HEK293 (cell line): ENCODE measurements around the gene CYB5D1.

ENCODE experiments used
- CTCF ChIA-PET: fragments of 350-600 bp; formaldehyde crosslinking; extraction: SDS; loops from one replicate; lab custom pipeline; 2021; ENCODE audit warnings: antibody characterized with exemption; lab: Yijun Ruan, JAX
- POLR2A ChIA-PET: fragments of 300-600 bp; formaldehyde crosslinking; extraction: SDS; loops from one replicate; lab custom pipeline; 2020; ENCODE audit warnings: antibody characterized with exemption, inconsistent platforms; lab: Yijun Ruan, JAX
- H3K27ac ChIP-seq: fragments of 200-500 bp; sonication (Bioruptor generic); 2 replicates; pipeline ENCODE4 v1.5.1; 2014; ENCODE audit warnings: low read depth, low read length, control low read depth, inconsistent platforms; ENCODE audit errors: extremely low read depth
- H3K36me3 ChIP-seq, 2 experiments: fragments of 200-500 bp in 1 of 2; sonication (Bioruptor generic) in 1 of 2; 1 replicate in 1 of 2; 2 replicates in 1 of 2; pipeline ENCODE4 v1.5.1; 2014 to 2017; ENCODE audit warnings: inconsistent platforms in 2 of 2, low read length in 2 of 2; ENCODE audit not compliant: control insufficient read depth in 2 of 2, insufficient read depth in 1 of 2
- H3K4me1 ChIP-seq: fragments of 200-500 bp; sonication (Bioruptor generic); 2 replicates; pipeline ENCODE4 v1.5.1; 2014; ENCODE audit warnings: mild to moderate bottlenecking, low read length, inconsistent platforms; ENCODE audit not compliant: control insufficient read depth, insufficient read depth
- H3K4me3 ChIP-seq: 2 replicates; pipeline ENCODE4 v1.5.1; 2011; ENCODE audit warnings: low read depth, mild to moderate bottlenecking, control low read depth, low read length, moderate library complexity
- H3K9me3 ChIP-seq: fragments of 200-500 bp; sonication (Bioruptor generic); 2 replicates; pipeline ENCODE4 v1.5.1; 2014; ENCODE audit warnings: low read depth, low read length, inconsistent platforms; ENCODE audit not compliant: control insufficient read depth, insufficient read depth
- GLI4 ChIP-seq: fragments of 450-650 bp; formaldehyde crosslinking; IDR thresholded peaks from 2 replicates; pipeline ENCODE4 v1.5.1; 2016; ENCODE audit warnings: missing biosample characterization, missing genetic modification characterization
- KLF7 ChIP-seq: fragments of 450-650 bp; formaldehyde crosslinking; IDR thresholded peaks from 2 replicates; pipeline ENCODE4 v1.5.1; 2016; ENCODE audit warnings: missing biosample characterization, missing genetic modification characterization, borderline replicate concordance
- MEIS1 ChIP-seq: sonication (generic); formaldehyde crosslinking; IDR thresholded peaks from 2 replicates; pipeline ENCODE4 v1.8.1; 2022; ENCODE audit warnings: missing genetic modification reagents, mild to moderate bottlenecking, borderline replicate concordance
- OSR2 ChIP-seq: fragments of 450-650 bp; formaldehyde crosslinking; IDR thresholded peaks from 2 replicates; pipeline ENCODE4 v1.5.1; 2016; ENCODE audit warnings: missing biosample characterization, missing genetic modification characterization
- REPIN1 ChIP-seq: fragments of 450-650 bp; formaldehyde crosslinking; IDR thresholded peaks from 2 replicates; pipeline ENCODE4 v1.5.1; 2017; ENCODE audit warnings: missing biosample characterization, missing genetic modification characterization, low read depth
- WT1 ChIP-seq: fragments of 450-650 bp; formaldehyde crosslinking; IDR thresholded peaks from 2 replicates; pipeline ENCODE4 v1.5.1; 2016; ENCODE audit warnings: missing biosample characterization, missing genetic modification characterization
- YY2 ChIP-seq: fragments of 450-650 bp; formaldehyde crosslinking; IDR thresholded peaks from 2 replicates; pipeline ENCODE4 v1.5.1; 2016; ENCODE audit warnings: missing biosample characterization, missing genetic modification characterization
- ZBTB17 ChIP-seq: fragments of 450-650 bp; formaldehyde crosslinking; IDR thresholded peaks from 2 replicates; pipeline ENCODE4 v1.5.1; 2016; ENCODE audit warnings: missing biosample characterization, missing genetic modification characterization
- ZNF10 ChIP-seq: fragments of 450-650 bp; formaldehyde crosslinking; IDR thresholded peaks from 2 replicates; pipeline ENCODE4 v1.5.1; 2017; ENCODE audit warnings: missing biosample characterization, missing genetic modification characterization
- ZNF146 ChIP-seq: fragments of 450-650 bp; formaldehyde crosslinking; IDR thresholded peaks from 2 replicates; pipeline ENCODE4 v1.5.1; 2016; ENCODE audit warnings: missing biosample characterization, missing genetic modification characterization
- ZNF174 ChIP-seq: fragments of 450-650 bp; formaldehyde crosslinking; IDR thresholded peaks from 2 replicates; pipeline ENCODE4 v1.5.0; 2017; ENCODE audit warnings: missing biosample characterization, mild to moderate bottlenecking, missing genetic modification characterization
- ZNF274 ChIP-seq, 2 experiments: fragments of 200-500 bp in 1 of 2; fragments of 450-650 bp in 1 of 2; sonication (Bioruptor generic) in 1 of 2; formaldehyde crosslinking in 1 of 2; IDR thresholded peaks; 2 replicates each; pipeline versions ENCODE4 v1.5.1 to v1.6.1; 2014 to 2016; ENCODE audit warnings: borderline replicate concordance in 1 of 2, inconsistent platforms in 1 of 2, low read length in 1 of 2, missing biosample characterization in 1 of 2, missing genetic modification characterization in 1 of 2
- ZNF350 ChIP-seq: fragments of 450-650 bp; formaldehyde crosslinking; IDR thresholded peaks from 2 replicates; pipeline ENCODE4 v1.5.0; 2017; ENCODE audit warnings: missing biosample characterization, mild to moderate bottlenecking, missing genetic modification characterization
- ZNF366 ChIP-seq: fragments of 450-650 bp; formaldehyde crosslinking; conservative IDR thresholded peaks from 2 replicates; pipeline ENCODE4 v1.5.1; 2016; ENCODE audit warnings: missing biosample characterization, missing genetic modification characterization
- ZNF394 ChIP-seq: fragments of 450-650 bp; formaldehyde crosslinking; IDR thresholded peaks from 2 replicates; pipeline ENCODE4 v1.5.1; 2016; ENCODE audit warnings: missing biosample characterization, missing genetic modification characterization, mild to moderate bottlenecking, moderate library complexity, borderline replicate concordance
- ZNF548 ChIP-seq: fragments of 450-650 bp; formaldehyde crosslinking; IDR thresholded peaks from 2 replicates; pipeline ENCODE4 v1.5.1; 2016; ENCODE audit warnings: missing biosample characterization, missing genetic modification characterization
- ZNF660 ChIP-seq: fragments of 450-650 bp; IDR thresholded peaks from 2 replicates; pipeline ENCODE4 v1.5.1; 2018; ENCODE audit warnings: missing biosample characterization, mild to moderate bottlenecking, missing genetic modification characterization
- ZNF670 ChIP-seq: fragments of 450-650 bp; formaldehyde crosslinking; IDR thresholded peaks from 2 replicates; pipeline ENCODE4 v1.5.1; 2016; ENCODE audit warnings: missing biosample characterization, missing genetic modification characterization, low read depth
- ZNF76 ChIP-seq: fragments of 450-650 bp; formaldehyde crosslinking; IDR thresholded peaks from 2 replicates; pipeline ENCODE4; 2016; ENCODE audit warnings: low read depth, missing biosample characterization, missing genetic modification characterization, borderline replicate concordance
- ZNF843 ChIP-seq: fragments of 450-650 bp; formaldehyde crosslinking; IDR thresholded peaks from 2 replicates; pipeline ENCODE4 v1.5.1; 2016; ENCODE audit warnings: missing biosample characterization, missing genetic modification characterization
- ZSCAN30 ChIP-seq: fragments of 450-650 bp; IDR thresholded peaks from 2 replicates; pipeline ENCODE4 v1.5.1; 2018; ENCODE audit warnings: missing biosample characterization, mild to moderate bottlenecking, missing genetic modification characterization, moderate library complexity

CYB5D1 gene

GRCh38 chr17:7873051-7873450 lies 15.2 kb downstream of the CYB5D1 start:
- H3K9me3 ChIP-seq, result no peaks in the 10 kb centered on the region
- TF ChIP-seq ZNF394 (tag by site-specific recombination), result no peak
- TF ChIP-seq ZNF660 (tag by site-specific recombination), result no peak
- no peak for TF ChIP-seq YY2
- TF ChIP-seq ZNF548 (tag by site-specific recombination), result no peak
- TF ChIP-seq ZNF174, result no peak
- no peak for TF ChIP-seq OSR2 (tag by site-specific recombination)
- H3K27ac ChIP-seq, result no peak overlapping the region
- POLR2A ChIA-PET, result no interaction called here
- CTCF ChIA-PET, result interaction anchor here (1.4 to 3.1 kb wide), 3 partner anchors 9 to 40 kb away, joined by 7 to 21 read pairs (median 9); no protein-coding TSS in a partner anchor
- no peak overlapping the region for H3K4me3 ChIP-seq
- peaks cover 48 to 63% of the 10 kb centered on the region in 2 experiments for H3K36me3 ChIP-seq
- no peaks in the 10 kb centered on the region for H3K4me1 ChIP-seq

DNA sequence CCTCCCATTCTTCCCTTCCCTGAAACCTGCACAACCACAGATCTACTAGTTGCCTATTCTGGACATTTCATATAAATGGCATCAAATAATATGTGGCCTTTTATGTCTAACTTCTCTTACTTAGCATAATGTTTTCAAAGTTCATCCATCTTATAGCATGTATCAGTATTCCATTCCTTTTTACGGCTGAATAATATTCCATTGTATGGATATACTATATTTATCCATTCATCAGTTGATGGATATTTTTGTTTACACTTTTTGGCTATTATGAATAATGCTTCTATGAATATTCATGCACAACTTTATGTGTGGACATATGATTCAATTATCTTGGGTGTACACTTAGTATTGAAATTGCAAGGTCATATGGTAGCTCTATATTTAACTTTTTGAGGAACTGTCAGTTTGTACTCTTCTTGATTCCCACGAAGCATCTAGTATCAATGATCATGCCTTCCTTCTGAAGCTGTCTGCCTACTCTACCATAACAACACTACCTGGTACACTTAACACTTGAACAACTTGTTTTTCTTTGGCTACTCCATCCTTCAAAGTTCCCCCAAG lies 18.1 kb downstream of the CYB5D1 start:
- TF ChIP-seq ZNF843 (tag by site-specific recombination) (no peak), OSR2 (tag by site-specific recombination) (no peak), KLF7 (no peak), GLI4 (tag by site-specific recombination) (no peak), ZNF146 (peak; percentile 95), ZNF10 (tag by site-specific recombination) (peak; percentile 84), ZNF274 (IDR thresholded peaks at IDR 0.05; ENCODE audit: low read length) (no peak), ZNF274 (tag by site-specific recombination; IDR thresholded peaks at IDR 0.05; ENCODE audit: borderline replicate concordance) (no peak), ZSCAN30 (tag by site-specific recombination) (no peak)
- Histone ChIP-seq H3K9me3 (no peaks in the 10 kb centered on the region), H3K27ac (no peak overlapping the region), H3K4me3 (no peak overlapping the region), H3K4me1 (no peaks in the 10 kb centered on the region), H3K36me3 (peaks cover 56 to 75% of the 10 kb centered on the region in 2 experiments)
- CTCF ChIA-PET, result interaction anchor here (0.6 to 2.7 kb wide), 4 partner anchors 22 to 133 kb away, joined by 3 to 9 read pairs (median 4); no protein-coding TSS in a partner anchor
- POLR2A ChIA-PET, result no interaction called here

DNA sequence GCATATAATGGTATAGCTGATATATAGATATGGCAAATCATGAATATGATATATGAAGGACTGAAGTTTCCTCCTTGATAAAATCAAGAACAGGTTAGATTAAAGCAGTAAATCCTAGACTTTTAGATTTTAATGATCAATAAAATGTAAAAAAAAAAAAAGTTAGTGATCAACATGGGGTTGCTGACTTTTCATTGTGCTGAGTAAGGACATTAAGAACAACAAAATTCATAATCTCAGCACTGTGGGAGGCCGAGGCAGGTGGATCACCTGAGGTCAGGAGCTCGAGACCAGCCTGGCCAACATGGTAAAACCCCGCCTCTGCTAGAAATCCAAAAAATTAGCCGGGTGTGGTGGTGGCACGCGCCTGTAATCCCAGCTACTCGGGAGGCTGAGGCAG lies 20.4 kb downstream of the CYB5D1 start:
- CTCF ChIA-PET, result interaction anchor here (0.7 to 0.8 kb wide), 2 partner anchors 13 to 16 kb away, joined by 4 to 5 read pairs; no protein-coding TSS in a partner anchor

DNA sequence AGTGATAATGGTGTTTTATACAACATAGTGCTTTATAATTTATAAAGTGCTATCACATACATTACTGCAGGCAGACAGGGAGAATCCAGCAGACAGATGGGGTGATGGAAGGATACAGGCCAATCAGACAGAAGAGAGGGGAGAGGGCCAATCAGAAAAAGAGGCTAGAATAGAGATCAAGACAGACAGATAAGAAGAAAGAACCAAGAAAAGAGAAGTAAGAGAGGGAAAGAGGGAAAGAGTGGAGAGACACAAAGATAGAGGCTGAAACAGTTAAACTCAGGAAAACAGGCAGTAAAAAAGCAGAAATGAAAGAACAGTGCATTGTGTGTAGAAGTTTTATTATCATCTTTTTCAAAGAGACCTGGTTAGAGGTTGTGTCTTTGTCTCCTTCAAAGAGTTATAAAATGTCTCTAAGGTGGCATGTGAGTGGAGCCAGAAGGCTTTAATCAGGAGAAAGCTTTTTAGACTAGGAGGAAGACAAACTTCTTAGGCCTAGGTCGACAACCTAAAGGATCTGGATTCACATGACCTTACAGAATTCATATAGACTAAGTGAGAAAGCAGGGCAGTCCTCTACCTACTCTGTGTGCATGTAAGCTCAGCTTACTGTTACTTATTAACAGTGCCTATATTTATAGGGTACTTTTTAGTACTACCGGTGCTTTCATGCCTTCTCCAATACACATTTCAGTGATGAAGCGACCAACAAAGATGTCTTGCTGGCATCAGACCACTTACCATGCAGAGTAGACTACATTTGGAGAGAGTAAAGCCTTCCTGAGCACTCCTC lies 22.5 kb downstream of the CYB5D1 start:
- H3K4me3 ChIP-seq, result no peak overlapping the region

More for the DNA sequence above, 20.4 kb downstream of the CYB5D1 start:
- no peaks in the 10 kb centered on the region for H3K9me3 ChIP-seq
- peaks cover 55 to 80% of the 10 kb centered on the region in 2 experiments for H3K36me3 ChIP-seq
- no peak for TF ChIP-seq WT1 (tag by site-specific recombination)
- TF ChIP-seq ZNF670, result no peak
- TF ChIP-seq REPIN1 (tag by site-specific recombination), result no peak
- TF ChIP-seq ZNF76, result no peak
- no peak for TF ChIP-seq ZNF350
- H3K27ac ChIP-seq, result no peak overlapping the region
- H3K4me1 ChIP-seq, result no peaks in the 10 kb centered on the region
- POLR2A ChIA-PET, result interaction anchor here (0.9 kb wide), 1 partner anchor 10 kb away, joined by 3 read pairs; no protein-coding TSS in a partner anchor
- H3K4me3 ChIP-seq, result no peak overlapping the region

More for the DNA sequence above, 22.5 kb downstream of the CYB5D1 start:
- no peaks in the 10 kb centered on the region for H3K9me3 ChIP-seq
- no peak overlapping the region; the same call in 1 of the 2 replicates for H3K27ac ChIP-seq
- H3K36me3 ChIP-seq, result peaks cover 49 to 64% of the 10 kb centered on the region in 2 experiments
- CTCF ChIA-PET, result interaction anchor here (0.5 kb wide), 1 partner anchor 91 kb away, joined by 3 read pairs; no protein-coding TSS in a partner anchor
- POLR2A ChIA-PET, result no interaction called here
- peaks cover 7% of the 10 kb centered on the region for H3K4me1 ChIP-seq
- 0 out of 2 replicates have a peak, but pooled peaks have one; percentile 27 for TF ChIP-seq ZBTB17 (tag by site-specific recombination)
- TF ChIP-seq MEIS1 (CRISPR knock-in tag), result no peak
- TF ChIP-seq ZNF366 (tag by site-specific recombination), result peak; percentile 76
